Mucosa of descending colon (tissue), 3 donors: ENCODE measurements around the gene C16orf92. TPM values are rescaled to one million over a fixed set of nuclear protein-coding genes. Genes with fewer than 3 reads are reported as not detected.

Source experiments
- ATAC-seq: fragments of 200-7000 bp; cut with Tn5 transposase; one replicate; pipeline ENCODE4 v1.9.1; 2020; ENCODE audit warnings: mild to moderate bottlenecking, moderate library complexity
- DNase-seq, 3 donors: peaks; one replicate each; pipeline ENCODE4 v3.0.0-alpha.2; 2020
- H3K36me3 ChIP-seq: fragments of 200-600 bp; one replicate; pipeline ENCODE4 v1.8.0; 2021; ENCODE audit warnings: low read depth, mild to moderate bottlenecking
- H3K4me1 ChIP-seq: fragments of 200-600 bp; one replicate; pipeline ENCODE4 v1.8.0; 2021; ENCODE audit warnings: low read depth, mild to moderate bottlenecking
- H3K4me3 ChIP-seq: fragments of 200-600 bp; one replicate; pipeline ENCODE4 v1.8.0; 2021; ENCODE audit warnings: mild to moderate bottlenecking
- H3K9me3 ChIP-seq: fragments of 200-600 bp; one replicate; pipeline ENCODE4 v1.8.0; 2021; ENCODE audit warnings: mild to moderate bottlenecking
- CTCF ChIP-seq: fragments of 200-600 bp; IDR thresholded peaks from one replicate; pipeline ENCODE4 v1.8.0; 2022; ENCODE audit warnings: antibody characterized with exemption, mild to moderate bottlenecking
- intact Hi-C, 2 donors: fragments of 100-400 bp; cut with DNase I in 1 of 2; cut with micrococcal nuclease in 1 of 2; formaldehyde crosslinking; loops; one replicate each; pipeline versions ENCODE4 v1.11.0 to v1.11.1; 2022; cut with DNase I, micrococcal nuclease
- total RNA-seq, 3 donors: library from RNA; stranded (reverse); fragmentation: NEBNext Ultra II Directional in 2 of 3; extraction: Animal tissue kit (Norgen Biotek cat#: 25700) in 2 of 3; gene quantifications; one replicate each; pipeline versions ENCODE4 v1.2.1 to v1.2.4, GENCODE V29; 2021 to 2023
- donor health status: DM: no; HTN: no; CAD: no; lungs with moderate emphysema.
- donor health status: DM: no; HTN: no; CAD: no.
- donor health status: DM: no; HTN: yes; CAD: no.

Gene C16orf92
- total RNA-seq, 3 donors from 2014 or later = not detected

- Histone ChIP-seq H3K4me3 (no peak overlapping the region), H3K4me1 (peaks cover 7% of the 10 kb centered on the region), H3K36me3 (no peaks in the 10 kb centered on the region), H3K9me3 (no peaks in the 10 kb centered on the region)
- intact Hi-C loops = no loop called here
- no peak for TF ChIP-seq CTCF
- ATAC-seq (no peak), DNase-seq (peak in 1 of 3 donors; percentile 44)
Measured at GRCh38 chr16:30054451-30054850, 31.5 kb downstream of the C16orf92 start.

GRCh38 chr16:30054959-30055553 is 32.1 kb downstream of the C16orf92 start:
- peak; percentile 69 to 73 (median 69) for DNase-seq
- no peak overlapping the region for H3K4me3 ChIP-seq
- TF ChIP-seq CTCF = no peak
- peaks cover 7% of the 10 kb centered on the region for H3K4me1 ChIP-seq
- H3K36me3 ChIP-seq = no peaks in the 10 kb centered on the region
- no peaks in the 10 kb centered on the region for H3K9me3 ChIP-seq
- intact Hi-C loops = no loop called here
- ATAC-seq = peak; percentile 75

GRCh38 chr16:30060346-30060745 is 37.3 kb downstream of the C16orf92 start:
- DNase-seq (no peak), ATAC-seq (no peak)
- intact Hi-C loops = no loop called here
- Histone ChIP-seq H3K9me3 (no peaks in the 10 kb centered on the region), H3K4me3 (no peak overlapping the region), H3K36me3 (no peaks in the 10 kb centered on the region), H3K4me1 (peaks cover 10% of the 10 kb centered on the region)
- no peak for TF ChIP-seq CTCF

GRCh38 chr16:30060836-30061554 is 38.0 kb downstream of the C16orf92 start:
- peaks cover 10% of the 10 kb centered on the region for H3K4me1 ChIP-seq
- intact Hi-C loops = no loop called here
- ATAC-seq = no peak
- no peaks in the 10 kb centered on the region for H3K36me3 ChIP-seq
- no peak for TF ChIP-seq CTCF
- peak in 1 of 3 donors; percentile 31 for DNase-seq
- H3K4me3 ChIP-seq = no peak overlapping the region
- H3K9me3 ChIP-seq = no peaks in the 10 kb centered on the region

- Histone ChIP-seq H3K4me1 (peaks cover 27% of the 10 kb centered on the region), H3K4me3 (no peak overlapping the region), H3K36me3 (no peaks in the 10 kb centered on the region), H3K9me3 (no peaks in the 10 kb centered on the region)
- ATAC-seq (no peak), DNase-seq (no peak)
- intact Hi-C loops = no loop called here
- TF ChIP-seq CTCF = no peak
Measured at GRCh38 chr16:30063278-30063892, 40.4 kb downstream of the C16orf92 start.
